K562 (cell line): ENCODE results near the gene KIF6. TPM values are rescaled to one million over a fixed set of nuclear protein-coding genes. Genes with fewer than 3 reads are reported as not detected.

Experiments
- ATAC-seq: fragments of 200-7000 bp; cut with Tn5 transposase; 3 replicates; pipeline ENCODE4 v1.9.1; 2020; ENCODE audit warnings: moderate library complexity
- BruUV-seq: library from RNA; stranded (reverse); fragments of 400-500 nt; replicated peaks from 2 replicates; lab custom pipeline; 2021; lab: Mats Ljungman, UMichigan
- CTCF ChIA-PET: fragments of 300-600 bp; formaldehyde crosslinking; extraction: SDS; loops from one replicate; lab custom pipeline; 2021; ENCODE audit warnings: low intra/inter-chr PET ratio; lab: Yijun Ruan, JAX
- POLR2A ChIA-PET: fragments of 300-600, 350-650 bp; sonication (Branson Sonifier 250); formaldehyde crosslinking; extraction: SDS; loops from one replicate; lab custom pipeline; 2021; ENCODE audit warnings: antibody characterized with exemption, inconsistent platforms; lab: Yijun Ruan, JAX
- DNase-seq, 4 experiments: peaks; one replicate each; pipeline versions ENCODE4 v3.0.0 to v3.0.0-alpha.2; 2011 to 2018; ENCODE audit warnings: low spot score in 3 of 4, mixed read lengths in 3 of 4; ENCODE audit errors: extremely low read depth in 1 of 4
- FAIRE-seq: peaks from 2 replicates; lab custom pipeline; 2011; peaks lifted over from hg19 to GRCh38; lab: Jason Lieb, UNC
- H2AFZ ChIP-seq: 2 replicates; pipeline ENCODE4 v1.6.0; 2011; ENCODE audit warnings: low read depth, low read length, control low read depth, inconsistent platforms
- H3K27ac ChIP-seq: fragments of 200-600 bp; 3 replicates; pipeline ENCODE4 v1.8.0; 2011; ENCODE audit warnings: low read depth, mild to moderate bottlenecking, control low read depth, inconsistent platforms, low read length, moderate library complexity, mixed read lengths; ENCODE audit errors: extremely low read depth
- H3K27me3 ChIP-seq, 2 experiments: fragments of 300-600 bp in 1 of 2; 2 replicates in 1 of 2; 3 replicates in 1 of 2; pipeline versions ENCODE4 v1.6.0 to v1.8.0; 2011; ENCODE audit warnings: inconsistent platforms in 2 of 2, low read length in 2 of 2, mild to moderate bottlenecking in 1 of 2, mixed read lengths in 1 of 2, moderate library complexity in 1 of 2; ENCODE audit not compliant: control insufficient read depth in 2 of 2, insufficient read depth in 2 of 2
- H3K36me3 ChIP-seq: fragments of 300-600 bp; 3 replicates; pipeline ENCODE4 v1.8.0; 2011; ENCODE audit warnings: mild to moderate bottlenecking, low read length, inconsistent platforms; ENCODE audit not compliant: control insufficient read depth, insufficient read depth
- H3K4me1 ChIP-seq, 2 experiments: fragments of 200-600 bp in 1 of 2; replicated peaks in 1 of 2; 2 replicates in 1 of 2; 3 replicates in 1 of 2; pipeline versions ENCODE4 v1.5.1 to v1.8.0; 2011; ENCODE audit warnings: inconsistent platforms in 2 of 2, low read length in 2 of 2, mild to moderate bottlenecking in 1 of 2, mixed read lengths in 1 of 2, moderate library complexity in 1 of 2; ENCODE audit not compliant: control insufficient read depth in 2 of 2, insufficient read depth in 2 of 2
- H3K4me2 ChIP-seq: 2 replicates; pipeline ENCODE4 v1.6.1; 2011; ENCODE audit warnings: low read length, control low read depth, inconsistent platforms, mixed read lengths; ENCODE audit not compliant: insufficient read depth
- H3K4me3 ChIP-seq: fragments of 200-600 bp; sonication (generic), shearing (Covaris generic); 2 replicates; pipeline ENCODE4 v1.5.1; 2016; ENCODE audit warnings: control low read depth, inconsistent platforms
- H3K79me2 ChIP-seq: fragments of 200-600 bp; 3 replicates; pipeline ENCODE4 v1.8.0; 2011; ENCODE audit warnings: low read length, inconsistent platforms; ENCODE audit not compliant: control insufficient read depth, insufficient read depth
- H3K9ac ChIP-seq, 2 experiments: 2 replicates each; pipeline versions ENCODE4 v1.6.0 to v1.6.1; 2011; ENCODE audit warnings: low read depth in 2 of 2, low read length in 2 of 2, control low read depth in 1 of 2, inconsistent platforms in 1 of 2, mild to moderate bottlenecking in 1 of 2, mixed read lengths in 1 of 2; ENCODE audit not compliant: insufficient read depth in 1 of 2
- H3K9me1 ChIP-seq: one replicate; pipeline ENCODE4 v1.6.0; 2011; ENCODE audit warnings: inconsistent platforms, mild to moderate bottlenecking, low read length, moderate library complexity; ENCODE audit not compliant: control insufficient read depth, insufficient read depth
- H3K9me3 ChIP-seq: replicated peaks from 2 replicates; pipeline ENCODE4 v1.5.1; 2011; ENCODE audit warnings: low read depth, low read length, inconsistent platforms; ENCODE audit not compliant: control insufficient read depth, insufficient read depth
- H4K20me1 ChIP-seq: replicated peaks from 2 replicates; pipeline ENCODE4 v1.6.1; 2011; ENCODE audit warnings: low read length, inconsistent platforms, mixed read lengths; ENCODE audit not compliant: control insufficient read depth, insufficient read depth
- E2F5 ChIP-seq: sonication (generic); formaldehyde crosslinking; IDR thresholded peaks from 2 replicates; pipeline ENCODE4 v1.8.0; 2022; ENCODE audit warnings: mild to moderate bottlenecking, missing genetic modification reagents
- FIP1L1 ChIP-seq: fragments of 200-400 bp; formaldehyde crosslinking; IDR thresholded peaks from 2 replicates; pipeline ENCODE4 v1.6.1; 2018; ENCODE audit warnings: mild to moderate bottlenecking, low read depth, low read length; ENCODE audit not compliant: poor library complexity, severe bottlenecking
- FOXM1 ChIP-seq, 2 experiments: fragments of 450-650 bp in 1 of 2; sonication (generic) in 1 of 2; formaldehyde crosslinking in 1 of 2; IDR thresholded peaks; 2 replicates each; pipeline versions ENCODE4 v1.6.1 to v1.9.0; 2017 to 2022; ENCODE audit warnings: low read depth in 2 of 2, mild to moderate bottlenecking in 2 of 2, missing genetic modification reagents in 1 of 2, moderate library complexity in 1 of 2
- SRF ChIP-seq, 2 experiments: fragments of 250-450, 450-650 bp in 1 of 2; sonication (Bioruptor Pico) in 1 of 2; sonication (generic) in 1 of 2; formaldehyde crosslinking; IDR thresholded peaks; 2 replicates each; pipeline versions ENCODE4 v1.5.0 to v1.5.1; 2020 to 2022; ENCODE audit warnings: mild to moderate bottlenecking in 1 of 2, missing genetic modification reagents in 1 of 2
- TRIM24 ChIP-seq, 2 experiments: fragments of 450-650 bp; IDR thresholded peaks; 2 replicates each; pipeline ENCODE4 v1.6.1; 2016
- XRCC5 ChIP-seq: fragments of 200-400 bp; formaldehyde crosslinking; IDR thresholded peaks from 2 replicates; pipeline ENCODE4 v1.6.1; 2017; ENCODE audit warnings: low read depth, mild to moderate bottlenecking, low read length
- ZNF140 ChIP-seq: fragments of 250-450 bp; sonication (Bioruptor Pico); IDR thresholded peaks from 2 replicates; pipeline ENCODE4 v1.8.0; 2021; ENCODE audit warnings: moderate library complexity, mild to moderate bottlenecking, inconsistent platforms
- ZNF764 ChIP-seq: fragments of 250-450 bp; sonication (Bioruptor Pico); IDR thresholded peaks from 2 replicates; pipeline ENCODE4 v1.4.0; 2020; ENCODE audit warnings: low read depth, mild to moderate bottlenecking, moderate library complexity
- WGBS: fragments of 100-300 bp; shearing (Covaris generic); methylation state at CpG from one replicate; pipeline ENCODE4 v1.1.6; 2016; ENCODE audit warnings: low coverage, mixed read lengths; ENCODE audit not compliant: insufficient coverage; ENCODE audit errors: missing lambda C conversion rate; 5-methylcytosine and 5-hydroxymethylcytosine counted together
- in situ Hi-C: fragments of 300-500 bp; cut with MboI; formaldehyde crosslinking; loops from 4 replicates; pipeline ENCODE4 v1.15.0; 2018; ENCODE audit warnings: inconsistent platforms, mixed read lengths
- intact Hi-C: fragments of 100-400 bp; cut with micrococcal nuclease; formaldehyde crosslinking; loops from 2 replicates; pipeline ENCODE4 v1.14.2; 2022
- polyA plus RNA-seq, 8 experiments: library from polyadenylated mRNA; depleted of rRNA in 4 of 8; stranded (reverse) in 5 of 8; unstranded in 3 of 8; fragments of >200 nt; fragmentation: Nextera tagmentation in 2 of 8; fragmentation: Illumina TruSeq in 1 of 8; extraction: Ambion mirVana in 2 of 8; extraction: Trizol in 1 of 8; gene quantifications; 2 replicates each; pipeline versions ENCODE4 v1.2.1 to v1.2.3, GENCODE V29; 2011 to 2014; ENCODE audit warnings: inconsistent platforms in 1 of 8, missing spikeins in 1 of 8
- total RNA-seq, 7 experiments: library from RNA; depleted of rRNA in 6 of 7; stranded (reverse); fragments of >200 nt in 6 of 7; fragmentation: Illumina TruSeq in 2 of 7; extraction: Trizol in 2 of 7; gene quantifications; 2 replicates each; pipeline versions ENCODE4 v1.2.1 to v1.2.3, GENCODE V29; 2011 to 2021; ENCODE audit warnings: low replicate concordance in 1 of 7
- TF ChIP-seq, protein P1 (sequence below), 2 experiments: fragments of 450-650 bp in 1 of 2; sonication (generic) in 1 of 2; formaldehyde crosslinking; conservative IDR thresholded peaks; 2 replicates each; pipeline versions ENCODE4 v1.4.0 to v1.8.1; 2020 to 2022; ENCODE audit warnings: mild to moderate bottlenecking in 1 of 2, missing genetic modification reagents in 1 of 2

Gene KIF6
- total and polyA plus RNA-seq, 9 of the 15 experiments (the other 6 are each of a cell fraction or from before 2014, with no cell fraction given): not detected

DNA sequence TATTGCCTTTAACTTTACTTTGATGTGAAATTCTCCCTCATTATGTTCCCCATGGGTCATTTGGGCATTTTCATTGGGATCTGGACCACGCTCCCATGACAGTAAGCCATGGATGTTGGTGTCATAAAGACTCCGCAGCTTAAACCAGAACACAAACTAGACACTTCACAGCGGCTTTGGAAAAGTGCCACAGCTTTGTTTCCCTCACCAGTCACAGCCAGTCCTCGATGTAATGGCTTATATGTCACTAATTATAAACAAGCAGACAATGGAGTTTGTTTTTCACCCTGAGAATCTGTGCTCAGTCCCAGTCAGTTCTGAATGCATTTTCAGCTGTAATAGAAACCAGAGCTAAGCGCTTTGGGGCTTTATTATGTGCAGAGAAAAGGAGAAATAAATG, 43.8 kb upstream of the KIF6 start:
- H3K9me1 ChIP-seq: no peaks in the 10 kb centered on the region
- H2AFZ ChIP-seq: no peak overlapping the region
- POLR2A ChIA-PET: no interaction called here
- 0% methylated on average over 5 of the region's 5 CpGs for WGBS
- CTCF ChIA-PET: no interaction called here
- no peak for FAIRE-seq
- TF ChIP-seq XRCC5 (no peak), TRIM24 (IDR thresholded peaks at IDR 0.05) (no peak), FIP1L1 (no peak), SRF (CRISPR knock-in tag; IDR thresholded peaks at IDR 0.05) (no peak), FOXM1 (IDR thresholded peaks at IDR 0.05; ENCODE audit: low read depth) (no peak), FOXM1 (CRISPR knock-in tag; IDR thresholded peaks at IDR 0.05; ENCODE audit: low read depth) (no peak), E2F5 (no peak), ZNF764 (no peak), ZNF140 (CRISPR knock-in tag) (no peak)
- TF ChIP-seq, protein P1, sequence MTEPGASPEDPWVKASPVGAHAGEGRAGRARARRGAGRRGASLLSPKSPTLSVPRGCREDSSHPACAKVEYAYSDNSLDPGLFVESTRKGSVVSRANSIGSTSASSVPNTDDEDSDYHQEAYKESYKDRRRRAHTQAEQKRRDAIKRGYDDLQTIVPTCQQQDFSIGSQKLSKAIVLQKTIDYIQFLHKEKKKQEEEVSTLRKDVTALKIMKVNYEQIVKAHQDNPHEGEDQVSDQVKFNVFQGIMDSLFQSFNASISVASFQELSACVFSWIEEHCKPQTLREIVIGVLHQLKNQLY (CRISPR knock-in tag; conservative IDR thresholded peaks at IDR 0.05): no peak
- TF ChIP-seq, all 486 proteins: peak for 0
- Histone ChIP-seq H3K79me2 (no peaks in the 10 kb centered on the region), H3K9ac (no peak overlapping the region), H3K9me3 (no peaks in the 10 kb centered on the region), H4K20me1 (no peaks in the 10 kb centered on the region), H3K4me3 (no peak overlapping the region), H3K27me3 (no peaks in the 10 kb centered on the region), H3K27ac (no peak overlapping the region), H3K36me3 (no peaks in the 10 kb centered on the region), H3K4me1 (no peaks in the 10 kb centered on the region), H3K4me2 (no peak overlapping the region)
- DNase-seq (no peak), ATAC-seq (no peak)
- in situ Hi-C loops (no loop called here), intact Hi-C loops (no loop called here)
- BruUV-seq: no TSS peak
